Body of pancreas (tissue), 4 donors: ENCODE results near the gene SNRPN.

Source experiments
- POLR2A ChIP-seq, 3 donors: fragments of 450-650 bp; IDR thresholded peaks; one replicate each; pipeline ENCODE4 v1.6.1; 2016; ENCODE audit warnings: antibody characterized with exemption in 3 of 3, mild to moderate bottlenecking in 2 of 3
- TF ChIP-seq, protein P1 (sequence below), 7 experiments: fragments of 450-650 bp in 4 of 7; fragments of 200-600 bp in 3 of 7; sonication (generic) in 3 of 7; IDR thresholded peaks; one replicate each; pipeline ENCODE4 v1.5.1; 2016 to 2019; ENCODE audit warnings: antibody characterized with exemption in 7 of 7

GRCh38 chr15:25019434-25019833 lies 64.6 kb downstream of the SNRPN start:
- TF ChIP-seq, protein P1, sequence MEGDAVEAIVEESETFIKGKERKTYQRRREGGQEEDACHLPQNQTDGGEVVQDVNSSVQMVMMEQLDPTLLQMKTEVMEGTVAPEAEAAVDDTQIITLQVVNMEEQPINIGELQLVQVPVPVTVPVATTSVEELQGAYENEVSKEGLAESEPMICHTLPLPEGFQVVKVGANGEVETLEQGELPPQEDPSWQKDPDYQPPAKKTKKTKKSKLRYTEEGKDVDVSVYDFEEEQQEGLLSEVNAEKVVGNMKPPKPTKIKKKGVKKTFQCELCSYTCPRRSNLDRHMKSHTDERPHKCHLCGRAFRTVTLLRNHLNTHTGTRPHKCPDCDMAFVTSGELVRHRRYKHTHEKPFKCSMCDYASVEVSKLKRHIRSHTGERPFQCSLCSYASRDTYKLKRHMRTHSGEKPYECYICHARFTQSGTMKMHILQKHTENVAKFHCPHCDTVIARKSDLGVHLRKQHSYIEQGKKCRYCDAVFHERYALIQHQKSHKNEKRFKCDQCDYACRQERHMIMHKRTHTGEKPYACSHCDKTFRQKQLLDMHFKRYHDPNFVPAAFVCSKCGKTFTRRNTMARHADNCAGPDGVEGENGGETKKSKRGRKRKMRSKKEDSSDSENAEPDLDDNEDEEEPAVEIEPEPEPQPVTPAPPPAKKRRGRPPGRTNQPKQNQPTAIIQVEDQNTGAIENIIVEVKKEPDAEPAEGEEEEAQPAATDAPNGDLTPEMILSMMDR (IDR thresholded peaks at IDR 0.05): no peak
- TF ChIP-seq POLR2A (IDR thresholded peaks at IDR 0.05): no peak
